DMS53 (cell line): Measurements from ENCODE around the gene UNC13C.

Experiments
- DNase-seq: peaks from one replicate; lab custom pipeline; 2025; lab: John Stamatoyannopoulos, UW

Gene UNC13C

GRCh38 chr15:54644796-54645195 is 666.6 kb downstream of the UNC13C start:
- no peak for DNase-seq

GRCh38 chr15:54659646-54660045 is 681.4 kb downstream of the UNC13C start:
- DNase-seq, result no peak

- peak; percentile 36 for DNase-seq
These were observed 682.1 kb downstream of the UNC13C start for GRCh38 chr15:54660356-54660755.

- DNase-seq, result no peak
These were observed 697.0 kb downstream of the UNC13C start for GRCh38 chr15:54675241-54675640.

GRCh38 chr15:54681584-54681983 is 703.3 kb downstream of the UNC13C start:
- DNase-seq, result no peak
